HepG2 (cell line): ENCODE results near the gene SLC9B2. TPM values are rescaled to one million over a fixed set of nuclear protein-coding genes. Genes with fewer than 3 reads are reported as not detected.

ENCODE experiments used
- ATAC-seq: fragments of 200-7000 bp; cut with Tn5 transposase; 3 replicates; pipeline ENCODE4 v1.9.1; 2020; ENCODE audit warnings: mild to moderate bottlenecking, moderate library complexity
- BruUV-seq: library from RNA; stranded (reverse); fragments of 400-500 nt; replicated peaks from 2 replicates; lab custom pipeline; 2021; lab: Mats Ljungman, UMichigan
- CTCF ChIA-PET: fragments of 300-600 bp; formaldehyde crosslinking; extraction: SDS; loops from one replicate; lab custom pipeline; 2021; ENCODE audit warnings: low total read pairs, inconsistent platforms, low intra/inter-chr PET ratio; lab: Yijun Ruan, JAX
- POLR2A ChIA-PET: fragments of 350-600 bp; sonication (Branson Sonifier 250); formaldehyde crosslinking; loops from one replicate; lab custom pipeline; 2020; ENCODE audit warnings: antibody characterized with exemption, inconsistent platforms; lab: Yijun Ruan, JAX
- DNase-seq: peaks from one replicate; pipeline ENCODE4 v3.0.0-alpha.2; 2015; ENCODE audit warnings: low spot score
- FAIRE-seq: peaks from 3 replicates; lab custom pipeline; 2011; peaks lifted over from hg19 to GRCh38; lab: Jason Lieb, UNC
- H2AFZ ChIP-seq: one replicate; pipeline ENCODE4 v1.6.1; 2011; ENCODE audit warnings: low read length, inconsistent platforms
- H3K27ac ChIP-seq: fragments of 300-600 bp; 3 replicates; pipeline ENCODE4 v1.8.0; 2011; ENCODE audit warnings: mixed run types, mild to moderate bottlenecking, mixed read lengths, low read length, inconsistent platforms; ENCODE audit not compliant: insufficient read depth; ENCODE audit errors: extremely low read length
- H3K27me3 ChIP-seq, 2 experiments: fragments of 200-600 bp in 1 of 2; 2 replicates in 1 of 2; 3 replicates in 1 of 2; pipeline versions ENCODE4 v1.6.0 to v1.8.0; 2011; ENCODE audit warnings: low read length in 2 of 2, mild to moderate bottlenecking in 2 of 2, moderate library complexity in 2 of 2, inconsistent platforms in 1 of 2; ENCODE audit not compliant: insufficient read depth in 2 of 2, control insufficient read depth in 1 of 2
- H3K36me3 ChIP-seq, 2 experiments: fragments of 200-600 bp in 1 of 2; replicated peaks in 1 of 2; 2 replicates in 1 of 2; 3 replicates in 1 of 2; pipeline versions ENCODE4 v1.5.1 to v1.8.0; 2011; ENCODE audit warnings: low read length in 2 of 2, inconsistent platforms in 1 of 2; ENCODE audit not compliant: insufficient read depth in 2 of 2, control insufficient read depth in 1 of 2
- H3K4me1 ChIP-seq: 2 replicates; pipeline ENCODE4 v1.5.1; 2012; ENCODE audit warnings: low read length, inconsistent platforms; ENCODE audit not compliant: insufficient read depth
- H3K4me2 ChIP-seq: 2 replicates; pipeline ENCODE4 v1.6.0; 2011; ENCODE audit warnings: low read depth, low read length, inconsistent platforms
- H3K4me3 ChIP-seq, 3 experiments: fragments of 200-600 bp in 1 of 3; sonication (generic), shearing (Covaris generic) in 1 of 3; replicated peaks in 1 of 3; 2 replicates each; pipeline ENCODE4 v1.5.1; 2011 to 2016; ENCODE audit warnings: low read length in 3 of 3, inconsistent platforms in 2 of 3, low read depth in 2 of 3, mild to moderate bottlenecking in 2 of 3, control low read depth in 1 of 3, mixed read lengths in 1 of 3; ENCODE audit not compliant: insufficient read depth in 1 of 3
- H3K79me2 ChIP-seq: one replicate; pipeline ENCODE4 v1.6.1; 2011; ENCODE audit warnings: low read length, inconsistent platforms; ENCODE audit not compliant: insufficient read depth
- H3K9ac ChIP-seq: 2 replicates; pipeline ENCODE4 v1.6.0; 2011; ENCODE audit warnings: mild to moderate bottlenecking, low read depth, low read length, inconsistent platforms; ENCODE audit not compliant: insufficient read depth
- H3K9me3 ChIP-seq: 2 replicates; pipeline ENCODE4 v1.5.1; 2012; ENCODE audit warnings: mild to moderate bottlenecking, low read length
- H4K20me1 ChIP-seq: 2 replicates; pipeline ENCODE4 v1.6.0; 2011; ENCODE audit warnings: inconsistent platforms, mild to moderate bottlenecking, low read length, moderate library complexity; ENCODE audit not compliant: insufficient read depth
- LRRFIP1 ChIP-seq: sonication (generic); formaldehyde crosslinking; conservative IDR thresholded peaks from 2 replicates; pipeline ENCODE4 v1.4.0; 2020; ENCODE audit warnings: missing genetic modification reagents
- MZF1 ChIP-seq: sonication (generic); formaldehyde crosslinking; IDR thresholded peaks from 2 replicates; pipeline ENCODE4 v1.8.1; 2023; ENCODE audit warnings: mild to moderate bottlenecking, missing genetic modification reagents, borderline replicate concordance
- NCOR1 ChIP-seq: fragments of 200-600 bp; sonication (generic); IDR thresholded peaks from 2 replicates; pipeline ENCODE4 v1.7.0; 2017; ENCODE audit warnings: antibody characterized with exemption, low read length, borderline replicate concordance
- PRMT3 ChIP-seq: sonication (generic); formaldehyde crosslinking; IDR thresholded peaks from 2 replicates; pipeline ENCODE4 v1.8.1; 2022; ENCODE audit warnings: low read depth, mild to moderate bottlenecking, moderate library complexity, missing genetic modification reagents, borderline replicate concordance
- RAD21 ChIP-seq: fragments of 450-650 bp; formaldehyde crosslinking; IDR thresholded peaks from 2 replicates; pipeline ENCODE4 v1.5.0; 2020; ENCODE audit warnings: mild to moderate bottlenecking
- SKI ChIP-seq: fragments of 450-650 bp; IDR thresholded peaks from one replicate; pipeline ENCODE4 v1.6.1; 2018; ENCODE audit warnings: mild to moderate bottlenecking; ENCODE audit not compliant: partially characterized antibody
- SNAI1 ChIP-seq: sonication (generic); formaldehyde crosslinking; IDR thresholded peaks from 2 replicates; pipeline ENCODE4 v1.5.0; 2020; ENCODE audit warnings: mild to moderate bottlenecking, missing genetic modification reagents, borderline replicate concordance
- ZNF550 ChIP-seq: sonication (generic); formaldehyde crosslinking; IDR thresholded peaks from 2 replicates; pipeline ENCODE4 v1.4.0; 2020; ENCODE audit warnings: mild to moderate bottlenecking, missing genetic modification reagents, borderline replicate concordance
- ZNF589 ChIP-seq: sonication (generic); formaldehyde crosslinking; conservative IDR thresholded peaks from 2 replicates; pipeline ENCODE4 v1.8.0; 2022; ENCODE audit warnings: mild to moderate bottlenecking, moderate library complexity, missing genetic modification reagents
- ZNF672 ChIP-seq: sonication (generic); formaldehyde crosslinking; IDR thresholded peaks from 2 replicates; pipeline ENCODE4 v1.8.1; 2022; ENCODE audit warnings: missing genetic modification reagents
- ZNF710 ChIP-seq: sonication (generic); formaldehyde crosslinking; IDR thresholded peaks from 2 replicates; pipeline ENCODE4 v1.5.0; 2020; ENCODE audit warnings: mild to moderate bottlenecking, missing genetic modification reagents, borderline replicate concordance
- ZNF713 ChIP-seq: sonication (generic); formaldehyde crosslinking; IDR thresholded peaks from 2 replicates; pipeline ENCODE4 v1.4.0; 2020; ENCODE audit warnings: mild to moderate bottlenecking, missing genetic modification reagents
- ZNF749 ChIP-seq: sonication (generic); formaldehyde crosslinking; IDR thresholded peaks from 2 replicates; pipeline ENCODE4 v1.8.0; 2022; ENCODE audit warnings: mild to moderate bottlenecking, missing genetic modification reagents, moderate library complexity, borderline replicate concordance
- WGBS: methylation state at CpG from one replicate; pipeline ENCODE4 v1.1.6; 2017; ENCODE audit warnings: low lambda C conversion rate; 5-methylcytosine and 5-hydroxymethylcytosine counted together
- in situ Hi-C: cut with HindIII; loops from 2 replicates; pipeline ENCODE4 v1.10.0; 2017; ENCODE audit warnings: low pct_unique_long_range_greater_than_20kb; ENCODE audit not compliant: extremely low pct_ligation_motif_present
- intact Hi-C: fragments of 100-400 bp; cut with micrococcal nuclease; formaldehyde crosslinking; loops from one replicate; pipeline ENCODE4 v1.10.0; 2022; ENCODE audit not compliant: unreplicated experiment
- polyA plus RNA-seq, 8 experiments: library from polyadenylated mRNA; depleted of rRNA in 3 of 8; stranded (reverse) in 7 of 8; unstranded in 1 of 8; fragments of >200 nt; fragmentation: Illumina TruSeq in 4 of 8; extraction: Trizol in 4 of 8; gene quantifications; 2 replicates each; pipeline versions ENCODE4 v1.2.1 to v1.2.3, GENCODE V29; 2011 to 2016; ENCODE audit warnings: low read depth in 4 of 8, missing spikeins in 1 of 8, mixed read lengths in 1 of 8; ENCODE audit not compliant: insufficient read depth in 1 of 8
- total RNA-seq, 5 experiments: library from RNA; depleted of rRNA; stranded (reverse); fragments of >200 nt; fragmentation: Illumina TruSeq; extraction: Trizol; gene quantifications; 2 replicates each; pipeline ENCODE4 v1.2.3, GENCODE V29; 2016; ENCODE audit warnings: low read depth in 1 of 5
- TF ChIP-seq, protein P1 (sequence below): sonication (generic); formaldehyde crosslinking; IDR thresholded peaks from 2 replicates; pipeline ENCODE4 v1.5.1; 2020; ENCODE audit warnings: mild to moderate bottlenecking, missing genetic modification reagents, moderate library complexity

The SLC9B2 gene
- total and polyA plus RNA-seq, 2 of the 13 experiments (the other 11 are each of a cell fraction or from before 2014, with no cell fraction given): 23.5 to 38.5 TPM

DNA sequence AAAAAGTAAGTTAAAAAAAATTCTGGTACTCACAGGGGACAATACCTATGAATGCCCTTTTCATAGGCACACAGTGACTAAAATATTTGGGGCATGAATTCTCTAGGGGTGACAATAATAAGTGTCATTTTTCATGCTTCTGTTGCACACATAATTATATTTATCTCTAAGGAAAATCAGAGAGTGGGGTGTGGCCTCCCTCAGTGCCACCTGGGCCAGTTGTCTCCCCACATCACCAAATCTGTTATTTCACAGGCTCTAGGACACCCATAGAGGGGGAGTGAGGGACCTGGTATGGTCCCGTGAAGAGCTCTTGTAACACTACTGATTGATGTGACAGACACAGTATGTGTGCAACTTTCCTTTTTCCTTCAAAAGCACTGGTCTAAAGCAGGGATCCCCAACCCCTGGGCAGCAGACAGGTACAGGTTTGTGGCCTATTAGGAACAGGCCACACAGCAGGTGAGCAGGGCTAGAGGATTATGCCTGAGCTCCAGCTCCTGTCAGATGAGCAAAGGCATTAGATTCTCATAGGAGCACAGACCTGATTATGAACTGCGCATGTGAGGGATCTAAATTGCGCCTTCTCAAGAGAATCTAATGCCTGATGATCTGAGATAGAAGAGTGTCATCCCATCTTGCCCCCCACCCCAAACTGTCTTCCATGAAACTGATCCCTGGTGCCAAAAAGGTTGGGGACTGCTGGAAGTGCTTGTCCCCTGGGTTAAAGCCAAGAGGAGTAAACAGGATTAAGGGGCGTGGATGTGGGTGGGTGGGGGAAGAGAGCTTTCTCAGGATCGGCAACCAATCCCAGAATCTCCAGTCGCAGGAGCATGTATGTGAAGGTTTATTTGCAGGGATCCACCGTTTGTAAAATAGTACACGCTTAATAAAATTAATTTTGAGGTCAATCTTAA lies 57.9 kb downstream of the SLC9B2 start:
- FAIRE-seq: no peak
- Histone ChIP-seq H3K27me3 (no peaks in the 10 kb centered on the region; a peak in 1 of 5 replicates), H3K79me2 (no peaks in the 10 kb centered on the region), H3K9me3 (no peaks in the 10 kb centered on the region), H3K27ac (peak overlapping the region; percentile 79), H3K4me2 (peak overlapping the region; percentile 88), H3K9ac (peak overlapping the region; percentile 87), H4K20me1 (no peaks in the 10 kb centered on the region), H3K4me3 (peak overlapping the region; percentile 68 to 81 (median 76)), H3K4me1 (peaks cover 11% of the 10 kb centered on the region), H3K36me3 (no peaks in the 10 kb centered on the region), H2AFZ (peak overlapping the region; percentile 93)
- intact Hi-C loops: loop anchor here (2.0 to 5.0 kb wide), 2 partner anchors 192 to 516 kb away; partner anchors contain the start of genes NFKB1 and UBE2D3
- ChIA-PET CTCF (no interaction called here), POLR2A (interaction anchor here (1.0 to 1.1 kb wide), 2 partner anchors 57 to 191 kb away, joined by 4 to 5 read pairs; partner anchors contain the start of gene UBE2D3)
- ATAC-seq: peak; percentile 56
- in situ Hi-C loops: loop anchor here (10.0 kb wide), 1 partner anchor 584 kb away; no protein-coding TSS in a partner anchor
- DNase-seq: peak; percentile 7
- WGBS: 32% methylated on average over 8 of the region's 8 CpGs
- BruUV-seq: TSS peak; percentile 57
- TF ChIP-seq SKI: no peak
- no peak for TF ChIP-seq ZNF550 (CRISPR knock-in tag)
- TF ChIP-seq SNAI1 (CRISPR knock-in tag): no peak
- TF ChIP-seq ZNF672 (CRISPR knock-in tag): 0 out of 2 replicates have a peak, but pooled peaks have one; percentile 3
- no peak for TF ChIP-seq ZNF749
- TF ChIP-seq ZNF589: 0 out of 2 replicates have a peak, but pooled peaks have one; percentile 1
- TF ChIP-seq PRMT3: no peak
- TF ChIP-seq RAD21 (CRISPR knock-in tag): no peak
- TF ChIP-seq, protein P1, sequence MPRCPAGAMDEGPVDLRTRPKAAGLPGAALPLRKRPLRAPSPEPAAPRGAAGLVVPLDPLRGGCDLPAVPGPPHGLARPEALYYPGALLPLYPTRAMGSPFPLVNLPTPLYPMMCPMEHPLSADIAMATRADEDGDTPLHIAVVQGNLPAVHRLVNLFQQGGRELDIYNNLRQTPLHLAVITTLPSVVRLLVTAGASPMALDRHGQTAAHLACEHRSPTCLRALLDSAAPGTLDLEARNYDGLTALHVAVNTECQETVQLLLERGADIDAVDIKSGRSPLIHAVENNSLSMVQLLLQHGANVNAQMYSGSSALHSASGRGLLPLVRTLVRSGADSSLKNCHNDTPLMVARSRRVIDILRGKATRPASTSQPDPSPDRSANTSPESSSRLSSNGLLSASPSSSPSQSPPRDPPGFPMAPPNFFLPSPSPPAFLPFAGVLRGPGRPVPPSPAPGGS: no peak
- no peak for TF ChIP-seq NCOR1
- TF ChIP-seq LRRFIP1 (CRISPR knock-in tag): no peak
- TF ChIP-seq ZNF713 (CRISPR knock-in tag): no peak
- TF ChIP-seq MZF1 (CRISPR knock-in tag): no peak
- 0 out of 2 replicates have a peak, but pooled peaks have one; percentile 4 for TF ChIP-seq ZNF710 (CRISPR knock-in tag)
